ENCODE measurements around the gene TMEM217.
"Not testable (repeated sequence)": the region's sequence is repeated elsewhere in the genome, so short reads cannot be mapped to it uniquely, and the experiment has no call there.

TMEM217 gene

DNA sequence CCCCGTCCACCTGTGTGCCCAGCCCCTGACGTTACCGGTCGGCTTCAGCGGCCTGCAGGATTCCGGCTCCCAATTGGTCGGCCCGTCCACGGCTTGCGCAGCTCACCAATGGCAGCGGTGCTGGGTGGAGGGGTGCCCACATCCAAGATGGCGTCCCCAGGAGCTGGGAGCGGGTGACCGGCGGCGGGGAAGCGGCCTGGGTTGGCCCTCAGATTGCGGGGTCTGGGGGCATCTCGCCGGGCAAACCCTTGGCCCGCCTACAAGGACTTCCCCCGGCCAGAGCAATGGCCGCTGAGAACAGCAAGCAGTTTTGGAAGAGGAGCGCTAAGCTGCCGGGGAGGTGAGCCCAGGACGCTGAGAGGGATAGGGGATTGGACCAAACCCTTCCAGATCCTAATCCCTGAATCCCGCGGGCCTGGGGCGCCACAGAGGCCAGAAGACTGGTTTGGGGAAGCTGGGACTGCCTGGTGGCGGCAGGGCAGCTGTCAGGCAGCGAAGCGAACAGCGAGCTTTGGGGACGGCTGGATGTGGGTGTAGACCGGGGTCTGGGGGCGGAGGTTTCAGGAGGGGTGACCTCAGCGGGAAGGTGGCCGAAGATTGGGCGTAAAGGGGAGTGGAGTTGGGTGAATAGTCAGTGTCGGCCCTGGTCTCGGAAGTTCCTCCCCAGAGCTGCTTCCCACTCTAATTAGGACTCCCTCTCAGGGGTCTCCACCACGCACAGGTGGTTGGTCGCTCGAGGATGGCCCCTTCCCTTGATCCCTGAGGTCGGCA, at the start of gene TMEM217, which contains the start of gene TBC1D22B:
TMEM217 (minus strand) TSS at position 511 of the 771 bp plus-strand sequence. CDS start 39,114 bp downstream, outside the sequence.
TBC1D22B (plus strand) TSS at position 139 of the 771 bp plus-strand sequence; CDS start at position 285, 146 bp downstream.
- peak; percentile 96 for DNase-seq

DNA sequence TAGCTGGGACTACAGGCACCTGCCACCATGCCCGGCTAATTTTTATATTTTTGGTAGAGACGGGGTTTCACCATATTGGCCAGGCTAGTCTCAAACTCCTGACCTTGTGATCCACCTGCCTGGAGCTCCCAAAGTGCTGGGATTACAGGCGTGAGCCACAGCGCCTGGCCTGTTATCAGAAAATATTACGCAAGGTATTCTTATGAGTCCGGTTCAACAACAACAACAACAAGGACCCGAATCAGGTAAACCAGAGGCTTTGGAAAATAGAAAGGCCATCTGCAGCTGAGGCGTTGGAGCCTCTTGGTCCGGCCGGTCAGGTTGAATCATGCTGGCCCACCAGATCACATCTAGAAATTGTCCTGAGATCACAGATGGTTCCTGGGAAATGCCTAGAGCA, 49.5 kb upstream of the TMEM217 start:
- DNase-seq = not testable (repeated sequence)

DNA sequence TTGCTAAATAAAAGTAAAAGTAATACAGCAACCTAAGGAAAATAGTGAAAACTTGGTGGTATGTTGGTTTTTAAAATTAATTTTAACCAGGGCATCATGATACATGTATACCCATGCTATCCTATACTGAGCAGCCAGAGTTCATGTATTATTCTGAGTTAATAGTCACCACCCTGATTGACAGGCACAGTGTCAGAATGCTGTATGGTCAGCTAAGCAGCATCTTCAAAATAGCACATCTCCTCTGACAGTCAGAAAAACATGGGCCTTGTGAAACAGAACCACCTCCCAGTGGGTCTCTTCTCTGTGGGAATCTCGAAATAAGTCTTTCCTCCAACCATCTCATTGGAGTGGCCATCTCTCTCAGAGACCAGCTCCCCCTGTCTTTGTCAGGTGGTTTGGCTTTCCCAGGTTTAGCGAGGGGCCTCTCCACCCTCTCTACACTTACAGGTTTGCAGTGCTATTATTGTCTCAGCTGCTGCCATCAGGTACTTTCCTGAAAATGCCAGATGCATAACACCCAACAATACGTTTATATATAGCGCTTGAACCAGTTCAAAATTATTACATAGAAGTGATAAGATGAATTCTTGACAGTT, 48.8 kb upstream of the TMEM217 start:
- no peak for DNase-seq

DNA sequence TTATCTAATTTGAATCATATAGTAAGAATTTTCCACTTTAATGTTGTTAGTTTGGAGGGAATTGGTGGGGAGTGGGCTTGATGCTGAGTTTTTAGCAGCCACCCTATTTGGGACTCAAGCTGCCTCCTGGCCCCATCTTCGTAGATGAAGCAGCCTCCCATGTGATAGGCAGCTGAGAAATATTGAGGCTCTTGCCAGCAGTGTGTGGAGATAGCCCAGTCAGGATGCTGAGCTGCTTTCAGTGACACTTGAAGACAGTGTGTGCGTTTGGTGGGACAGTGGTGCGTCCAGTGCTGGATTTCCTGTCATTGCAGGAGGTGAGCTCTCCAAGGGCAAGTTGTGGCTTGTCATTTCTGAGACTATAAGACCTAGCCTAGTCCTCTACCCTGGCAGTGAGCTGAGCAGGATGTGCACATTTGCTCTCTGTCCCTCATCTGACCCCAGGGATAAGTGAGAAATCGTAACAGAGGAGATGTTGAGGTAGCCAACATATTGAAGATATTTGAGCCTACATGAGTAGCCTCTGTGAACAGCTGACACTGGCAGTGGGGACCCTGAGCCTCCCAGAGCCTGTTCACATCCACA, 48.0 kb upstream of the TMEM217 start:
- DNase-seq = no peak

DNA sequence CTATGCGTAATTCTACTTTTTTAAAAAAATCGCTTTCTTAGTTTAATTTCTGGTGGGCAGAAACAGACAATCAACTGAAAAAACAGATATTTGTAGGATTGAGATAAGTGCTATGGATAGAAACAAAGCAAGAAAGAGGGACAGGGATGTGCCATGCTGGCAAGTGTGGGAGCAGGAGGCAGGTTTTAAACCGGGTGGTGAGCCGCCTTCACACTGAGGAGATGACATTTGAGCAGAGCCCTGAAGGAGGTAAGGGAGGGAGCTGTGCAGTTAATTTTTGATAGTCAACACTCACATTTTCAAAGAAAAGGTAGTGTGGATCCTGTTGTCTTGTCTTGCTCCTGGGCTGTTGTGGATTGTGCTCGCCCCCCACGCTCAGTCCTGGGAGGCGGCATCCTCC, 46.8 kb upstream of the TMEM217 start:
- no peak for DNase-seq

DNA sequence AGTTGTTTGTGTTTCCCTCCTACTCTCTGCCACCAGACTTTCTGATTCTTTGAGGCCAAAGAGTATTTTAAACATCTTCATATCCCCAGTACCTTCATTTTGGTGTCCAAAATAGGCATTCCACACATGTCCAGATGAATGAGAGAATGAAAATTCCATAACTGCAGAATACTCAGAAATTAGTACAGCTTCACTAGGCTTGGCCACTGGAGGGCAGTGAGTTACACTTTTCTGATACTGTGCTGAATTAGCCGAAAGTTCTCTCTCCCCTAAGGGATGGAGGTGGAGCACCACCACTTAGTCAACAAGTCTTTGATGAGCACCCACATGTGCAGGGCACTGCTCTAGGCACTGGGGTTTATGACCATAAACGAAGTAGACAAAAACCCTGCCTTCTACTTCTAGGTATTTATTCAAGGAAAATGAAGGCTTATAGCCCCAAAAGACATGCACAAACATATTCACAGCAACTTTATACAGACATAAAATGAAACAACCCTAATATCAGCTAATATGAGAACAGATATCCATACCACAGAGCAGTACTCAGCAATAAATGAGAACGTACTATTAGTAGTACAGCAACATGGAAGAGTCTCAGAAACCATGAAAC, 46.1 kb upstream of the TMEM217 start:
- DNase-seq = no peak

DNA sequence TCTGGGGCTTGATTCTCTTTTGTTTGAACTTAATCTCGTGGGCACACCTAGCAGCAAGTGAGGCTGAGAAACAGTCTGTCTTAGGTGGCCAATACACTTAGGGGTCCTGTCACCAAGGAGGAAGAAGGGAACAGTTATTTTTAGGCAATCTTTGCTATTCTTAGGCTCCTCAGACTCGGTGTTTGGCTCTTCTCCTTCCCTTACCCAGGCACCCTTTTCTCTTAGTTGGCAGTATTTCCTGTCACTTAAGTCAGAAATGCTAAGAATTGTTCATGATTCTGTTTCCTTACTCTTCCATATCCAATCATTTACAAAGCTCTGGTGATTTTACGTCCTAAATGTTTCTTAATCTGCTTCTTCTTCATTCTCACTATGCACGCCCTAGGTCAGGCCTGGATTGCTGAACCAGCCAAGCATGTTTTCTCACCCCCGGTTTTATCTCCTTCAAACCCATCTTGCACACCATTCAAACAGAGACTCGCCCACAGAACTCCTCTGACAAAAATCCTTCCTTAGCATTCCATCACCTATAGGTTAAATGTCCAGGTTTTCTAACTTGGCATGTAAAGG, 45.2 kb upstream of the TMEM217 start:
- DNase-seq = no peak

DNA sequence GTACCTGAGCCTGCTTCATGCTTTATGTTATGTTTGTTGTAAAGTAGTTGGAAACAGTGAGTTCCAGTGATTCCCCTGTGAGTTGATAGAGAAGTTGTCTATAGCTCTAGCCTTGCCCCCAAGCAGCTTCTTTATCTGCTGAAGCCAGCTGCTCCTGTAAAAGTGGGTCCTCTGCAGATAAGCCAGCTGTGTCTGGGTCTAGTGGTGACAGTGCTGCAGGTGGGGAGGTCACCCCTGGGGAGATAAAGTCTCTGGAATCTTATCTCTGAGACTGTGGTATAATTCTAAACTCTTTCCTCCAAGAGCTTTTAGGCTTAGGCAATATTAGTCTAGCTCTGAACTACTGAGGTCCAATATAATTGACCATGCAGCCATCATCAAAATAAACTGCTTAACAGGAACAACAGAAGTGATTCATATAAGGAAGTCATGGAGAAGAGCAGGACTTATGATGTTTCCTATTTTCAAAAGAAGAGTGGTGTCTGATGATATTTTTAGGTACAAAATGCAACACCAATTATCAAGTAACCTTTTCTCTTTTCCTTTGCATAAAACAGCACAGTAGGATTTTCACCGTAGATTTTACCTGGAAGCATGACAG, 44.2 kb upstream of the TMEM217 start:
- no peak for DNase-seq

DNA sequence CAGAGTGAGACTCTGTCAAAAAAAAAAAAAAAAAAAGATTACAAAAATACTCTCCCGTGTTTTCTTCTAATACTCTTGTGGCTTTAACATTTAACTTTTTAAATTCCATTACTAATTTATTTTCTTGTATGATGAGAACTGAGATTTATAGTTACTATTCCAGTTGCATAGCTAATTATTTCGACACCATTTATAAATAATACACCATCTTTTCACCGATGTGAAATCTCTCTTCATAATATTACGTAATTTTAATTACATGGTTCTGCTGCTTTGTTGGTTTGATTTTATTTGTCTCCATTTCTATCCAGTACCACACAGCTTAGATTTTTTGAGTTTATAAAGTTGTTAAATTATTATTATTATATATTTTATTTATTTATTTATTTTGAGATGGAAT, 42.0 kb upstream of the TMEM217 start:
- no peak for DNase-seq

DNA sequence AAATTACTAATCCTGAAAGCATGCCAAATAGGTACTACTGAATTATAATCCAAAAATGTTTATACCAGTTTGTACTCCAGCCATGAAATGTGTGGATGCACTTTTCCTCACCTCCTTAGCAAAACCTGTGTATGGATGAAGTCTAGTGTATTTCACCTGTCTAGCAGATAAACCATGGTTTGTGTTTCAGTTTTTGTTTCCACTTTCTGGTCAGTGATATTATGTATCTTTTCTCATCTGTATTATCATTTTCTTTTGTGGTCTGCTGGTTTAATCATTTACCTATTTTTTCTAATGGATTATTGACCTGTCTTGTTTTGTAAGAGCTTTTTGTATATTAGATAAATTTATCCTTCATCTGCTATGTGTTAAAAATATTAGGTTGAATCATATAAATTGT, 41.0 kb upstream of the TMEM217 start:
- no peak for DNase-seq

DNA sequence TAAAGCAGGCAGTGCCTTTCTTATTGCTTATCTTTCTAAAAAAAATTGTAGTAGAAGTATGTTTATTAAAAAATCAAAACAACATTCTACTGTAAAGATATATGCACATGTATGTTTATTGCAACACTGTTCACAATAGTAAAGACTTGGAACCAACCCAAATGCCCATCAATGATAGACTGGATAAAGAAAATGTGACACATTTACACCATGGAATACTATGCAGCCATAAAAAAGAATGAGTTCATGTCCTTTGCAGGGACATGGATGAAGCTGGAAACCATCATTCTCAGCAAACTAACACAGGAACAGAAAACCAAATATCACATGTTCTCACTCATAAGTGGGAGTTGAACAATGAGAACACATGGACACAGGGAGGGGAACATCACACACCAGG, 39.7 kb upstream of the TMEM217 start:
- not testable (repeated sequence) for DNase-seq

DNA sequence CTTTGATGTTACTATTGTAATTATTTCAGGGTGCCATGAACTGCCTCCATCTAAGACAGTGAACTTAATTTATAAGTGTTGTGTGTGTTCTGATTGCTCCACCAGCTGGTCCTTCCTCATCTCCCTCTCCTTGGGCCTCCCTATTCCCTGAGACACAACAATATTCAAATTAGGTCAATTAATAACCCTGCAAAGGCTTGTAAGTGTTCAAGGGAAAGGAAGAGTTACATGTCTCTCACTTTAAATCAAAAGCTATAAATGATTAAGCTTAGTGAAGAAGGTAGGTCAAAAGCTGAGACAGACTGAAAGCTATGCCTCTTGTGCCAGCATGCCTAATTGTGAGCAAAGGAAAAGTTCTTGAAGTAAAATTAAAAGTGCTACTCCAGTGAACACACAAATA, 35.5 kb upstream of the TMEM217 start:
- no peak for DNase-seq

DNA sequence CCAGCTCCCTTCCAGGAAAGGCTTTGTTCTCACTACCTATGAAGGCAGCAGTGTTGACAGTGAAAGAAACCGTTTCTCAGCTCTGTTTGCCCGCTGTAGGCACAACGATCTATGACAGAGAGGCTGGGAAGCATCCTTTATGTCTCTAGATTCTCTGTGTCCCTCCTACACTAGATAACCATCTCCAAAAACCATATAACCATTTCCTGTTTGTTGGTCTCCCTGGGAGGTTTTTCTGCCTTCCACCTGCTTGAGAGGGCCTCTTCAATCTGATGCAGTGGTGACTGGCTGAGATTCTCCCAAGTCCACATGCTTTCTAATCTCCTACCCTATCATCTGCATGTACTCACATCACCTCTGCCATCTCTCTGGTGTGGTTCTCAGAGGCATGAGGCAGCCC, 32.0 kb upstream of the TMEM217 start:
- peak; percentile 58 for DNase-seq

DNA sequence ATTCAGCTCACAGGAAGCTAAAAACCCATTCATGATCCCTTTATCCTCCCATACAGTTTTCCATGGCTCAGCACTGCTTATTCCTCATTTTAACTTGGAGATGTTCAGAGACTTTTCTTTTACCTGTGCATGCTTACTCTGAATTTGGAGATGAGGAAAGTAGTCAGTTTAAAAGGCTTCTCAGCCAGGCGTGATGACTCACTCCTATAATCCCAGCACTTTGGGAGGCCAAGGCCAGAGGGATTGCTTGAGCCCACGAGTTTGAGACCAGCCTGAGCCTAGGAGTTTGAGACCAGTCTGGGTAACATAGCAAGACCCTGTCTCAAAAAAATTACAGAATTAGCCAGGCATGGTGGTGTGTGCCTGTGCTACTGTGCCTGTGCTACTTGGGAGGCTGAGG, 30.3 kb upstream of the TMEM217 start:
- no peak for DNase-seq

DNA sequence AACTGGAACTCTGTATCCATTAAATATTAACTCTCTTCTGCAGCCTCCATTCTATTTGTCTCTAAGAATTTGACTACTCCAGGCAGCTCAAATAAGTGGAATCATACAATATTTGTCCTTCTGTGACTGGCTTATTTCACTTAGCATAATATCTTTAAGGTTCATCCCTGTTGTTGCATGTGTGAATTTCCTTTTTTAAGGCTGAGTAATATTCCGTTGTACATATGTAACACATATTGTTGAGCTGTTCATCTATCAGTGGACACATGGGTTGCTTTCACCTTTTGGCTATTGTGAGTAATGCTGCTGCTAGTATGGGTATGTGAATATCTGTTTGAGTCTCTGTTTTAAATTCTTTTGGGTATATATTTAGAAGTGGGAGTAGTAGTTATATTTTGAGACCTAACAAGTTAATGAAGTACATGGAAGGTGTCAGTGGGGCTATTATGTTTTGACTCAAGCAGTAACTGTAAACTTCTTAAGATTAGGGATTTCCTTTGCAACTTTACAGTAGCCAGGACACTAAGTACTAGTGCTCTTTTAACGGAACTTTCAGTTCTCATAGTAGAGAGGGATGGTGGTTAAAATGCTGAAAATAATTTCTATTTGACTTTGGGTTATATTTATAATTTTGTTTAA, 29.7 kb upstream of the TMEM217 start:
- DNase-seq = no peak

DNA sequence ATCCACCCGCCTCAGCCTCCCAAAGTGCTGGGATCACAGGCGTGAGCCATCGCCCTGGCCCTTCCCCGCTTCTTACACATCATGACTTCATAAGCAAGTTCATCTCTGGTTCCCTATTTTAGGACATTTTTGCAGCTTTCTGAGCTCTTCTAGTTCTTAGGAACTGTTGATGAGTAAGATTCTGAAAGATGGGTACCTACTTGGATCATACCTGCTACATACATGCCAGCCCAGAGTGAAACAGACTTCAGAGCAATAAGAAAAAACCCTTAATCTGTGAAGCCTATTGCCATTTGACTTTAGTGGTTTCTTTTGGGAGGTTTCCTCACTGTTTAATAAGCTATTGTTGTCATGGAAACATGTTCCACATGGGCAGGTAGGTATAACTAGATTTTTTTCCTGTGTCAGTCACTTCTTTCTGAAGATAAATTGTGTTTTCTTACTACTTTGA, 27.9 kb upstream of the TMEM217 start:
- DNase-seq = no peak

DNA sequence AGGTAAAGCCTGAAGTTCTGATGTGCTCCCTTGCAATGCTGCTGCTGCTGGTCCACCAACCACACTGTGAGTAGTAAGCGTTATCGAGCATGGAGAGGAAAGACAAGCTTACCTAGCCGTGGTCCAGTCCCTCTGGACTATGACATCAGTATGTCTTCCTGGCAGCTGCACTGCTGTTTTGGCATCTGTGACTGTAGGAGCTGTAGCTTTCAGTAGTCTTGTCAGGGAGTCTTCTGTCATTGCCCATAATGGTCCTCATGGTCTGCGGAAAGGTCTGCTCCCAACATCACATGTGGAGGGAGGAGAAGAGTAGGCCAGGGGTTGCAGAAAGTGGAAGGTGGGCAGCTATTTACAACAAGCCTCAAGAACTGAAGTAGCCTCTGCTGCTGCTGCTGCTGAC, 26.8 kb upstream of the TMEM217 start:
- no peak for DNase-seq

DNA sequence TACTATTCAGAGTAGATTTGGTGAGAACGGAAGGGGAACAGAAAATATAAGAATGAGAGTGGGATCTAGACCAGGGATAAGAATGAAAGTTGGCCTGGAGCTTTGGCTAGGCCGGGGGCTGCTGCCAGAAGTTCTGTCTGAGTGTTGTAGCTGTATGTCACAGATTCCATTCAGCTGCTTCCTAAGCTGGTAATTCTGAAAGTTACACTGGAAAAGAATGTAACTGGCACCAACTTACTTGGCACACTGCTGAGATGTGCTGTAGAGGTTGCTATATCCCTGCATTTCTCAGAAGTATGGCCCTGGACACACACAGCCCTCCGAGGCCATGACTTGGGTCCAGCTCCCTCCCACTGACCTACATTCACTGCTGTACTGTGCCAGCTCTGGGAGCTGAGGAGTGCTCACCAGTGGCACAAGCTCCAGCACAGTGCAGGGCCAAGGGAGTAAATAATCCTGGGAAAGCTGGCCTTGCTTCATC, 25.8 kb upstream of the TMEM217 start:
- DNase-seq = no peak

DNA sequence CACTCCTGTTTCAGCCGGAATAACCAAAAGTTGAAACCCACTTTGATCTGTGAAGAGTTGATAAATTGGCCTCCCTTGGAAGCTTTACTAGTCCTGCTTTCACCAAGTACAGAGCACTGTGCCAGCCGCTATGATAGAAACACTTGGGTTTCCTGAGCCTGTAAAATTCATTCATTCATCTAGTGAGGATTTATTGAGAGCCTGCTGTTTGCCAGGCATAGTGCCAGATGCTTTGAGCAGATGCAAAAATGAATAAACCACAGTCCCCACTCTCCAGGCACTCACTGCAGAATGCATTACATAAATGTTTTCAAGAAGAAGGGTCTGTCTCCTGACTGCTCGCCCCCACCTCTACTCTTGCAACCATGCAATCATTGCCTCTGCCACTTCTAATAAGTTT, 25.3 kb upstream of the TMEM217 start:
- no peak for DNase-seq

DNA sequence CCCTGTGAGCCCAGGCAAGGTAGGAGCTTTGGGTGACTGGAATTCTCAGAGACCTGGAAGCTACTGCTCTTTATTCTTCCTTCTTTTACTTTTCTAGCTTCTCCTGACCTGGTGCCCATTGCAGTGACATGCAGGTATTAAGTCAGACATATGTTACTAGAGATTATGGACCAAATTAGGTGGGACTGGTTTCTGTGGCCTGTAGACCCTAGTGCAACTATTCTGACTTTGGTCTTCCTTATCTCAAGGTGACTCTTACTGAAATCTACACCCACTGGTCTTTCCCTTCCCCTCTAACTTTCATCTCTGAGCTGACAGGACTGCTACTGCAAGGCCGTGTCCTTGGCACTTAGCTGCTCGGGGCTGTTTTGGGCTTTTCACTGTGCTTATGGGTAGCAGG, 24.4 kb upstream of the TMEM217 start:
- no peak for DNase-seq

DNA sequence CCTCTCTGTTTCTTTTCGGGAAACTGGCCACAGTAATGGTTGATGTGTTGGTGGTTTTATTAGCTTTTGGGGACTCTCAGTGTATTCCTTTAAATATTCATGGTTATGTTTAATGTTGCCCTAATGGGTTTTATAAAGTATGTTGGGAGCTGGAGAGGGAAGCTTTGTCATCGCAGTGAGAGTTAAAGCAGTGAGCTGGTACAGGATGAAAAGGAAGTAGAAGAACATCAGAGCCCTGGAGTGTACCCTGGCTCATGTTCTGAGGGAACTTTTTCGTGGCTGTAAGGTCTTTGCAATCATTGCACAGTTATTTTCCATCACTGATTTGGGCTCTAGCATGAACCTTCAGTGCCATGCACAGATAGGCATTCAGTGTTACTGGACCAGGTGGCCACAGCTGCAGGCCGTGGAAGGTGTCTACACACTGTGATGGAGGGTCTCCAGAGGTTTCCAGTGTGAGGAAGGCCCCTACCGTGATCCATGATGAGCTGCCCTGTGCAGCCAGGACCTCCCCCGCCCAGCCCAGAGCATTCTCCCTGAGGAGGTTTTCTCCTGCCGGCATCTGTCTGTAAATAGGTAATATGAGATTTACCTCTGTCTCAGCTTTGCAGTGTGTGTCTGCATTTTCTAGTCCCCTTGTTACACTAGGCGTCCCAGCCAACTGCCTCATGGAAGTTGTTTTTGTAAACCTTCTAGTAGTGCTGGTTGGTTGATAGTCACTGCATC, 22.4 kb upstream of the TMEM217 start:
- DNase-seq = no peak

All from CD4-positive, alpha-beta T cell treated with Interleukin-17A for 1 hour (primary cell).